GM21423 (cell line): ENCODE results near the gene PCYT2.

Source experiments
- ATAC-seq: cut with Tn5 transposase; IDR thresholded peaks from one replicate; pipeline ENCODE4 v1.9.1; 2021; ENCODE audit warnings: mild to moderate bottlenecking, moderate library complexity; ENCODE audit not compliant: unreplicated experiment

The PCYT2 gene

DNA sequence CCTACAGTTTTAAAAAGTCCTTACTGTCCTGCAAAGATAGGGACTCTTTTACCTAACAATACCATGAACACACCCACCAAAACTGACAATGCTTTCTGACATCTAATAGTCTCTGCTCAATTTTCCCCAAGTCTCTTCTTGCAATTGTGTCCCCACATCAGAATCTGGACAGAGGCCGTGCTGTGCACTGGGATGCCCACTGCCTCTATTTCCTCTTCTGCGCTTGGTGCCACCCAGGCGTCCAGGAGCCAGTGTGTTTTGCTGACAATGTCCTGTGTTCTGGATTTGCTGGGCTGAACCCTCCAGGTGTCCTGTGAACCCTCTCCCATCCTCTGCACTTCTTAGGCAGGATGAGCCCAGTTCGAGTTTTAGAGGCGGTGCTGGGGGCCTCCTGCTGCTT, 33.6 kb downstream of the PCYT2 start:
- no peak for ATAC-seq

DNA sequence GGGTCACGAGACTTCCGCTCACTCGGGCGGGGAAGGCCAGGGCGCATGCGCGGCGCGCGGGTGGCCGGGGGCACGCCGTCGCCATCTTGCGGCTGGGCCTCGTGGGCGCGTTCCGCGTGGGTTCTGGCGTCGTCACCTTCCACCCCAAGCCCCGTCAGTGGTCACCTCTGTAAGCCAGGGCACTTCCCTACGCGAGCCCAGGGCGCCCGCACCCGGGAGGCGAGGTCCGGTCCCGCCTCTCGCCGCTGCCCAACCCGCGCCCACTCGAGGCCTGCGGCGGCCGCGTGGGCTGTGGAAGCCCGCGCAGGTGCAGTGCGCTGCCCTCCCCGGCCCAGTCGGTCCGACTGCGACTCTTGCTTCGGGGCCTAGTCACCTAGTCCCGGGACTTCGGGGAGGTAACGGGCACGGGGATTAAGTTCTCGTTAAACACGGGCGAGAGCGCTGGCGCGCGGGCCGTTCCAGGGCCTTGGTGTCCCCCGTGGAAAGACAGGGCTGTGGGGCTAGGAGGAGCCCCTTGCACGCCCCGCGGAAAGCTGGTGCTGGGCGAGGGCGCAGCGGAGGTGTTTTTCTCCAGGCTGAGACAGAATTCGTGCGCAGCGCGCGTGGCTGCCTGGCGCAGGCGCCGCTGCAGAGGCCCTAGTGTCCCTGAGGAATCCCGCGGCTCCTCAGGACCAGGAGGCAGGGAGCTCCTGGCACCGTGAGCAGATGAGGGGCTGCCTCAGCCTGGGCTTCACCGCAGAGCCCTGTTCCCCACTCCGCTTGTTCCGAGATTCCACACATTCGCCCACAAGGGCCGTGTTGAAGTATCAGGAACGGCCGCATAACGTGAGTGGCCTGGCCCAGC, 39.6 kb downstream of the PCYT2 start:
- peak; percentile 52 for ATAC-seq

DNA sequence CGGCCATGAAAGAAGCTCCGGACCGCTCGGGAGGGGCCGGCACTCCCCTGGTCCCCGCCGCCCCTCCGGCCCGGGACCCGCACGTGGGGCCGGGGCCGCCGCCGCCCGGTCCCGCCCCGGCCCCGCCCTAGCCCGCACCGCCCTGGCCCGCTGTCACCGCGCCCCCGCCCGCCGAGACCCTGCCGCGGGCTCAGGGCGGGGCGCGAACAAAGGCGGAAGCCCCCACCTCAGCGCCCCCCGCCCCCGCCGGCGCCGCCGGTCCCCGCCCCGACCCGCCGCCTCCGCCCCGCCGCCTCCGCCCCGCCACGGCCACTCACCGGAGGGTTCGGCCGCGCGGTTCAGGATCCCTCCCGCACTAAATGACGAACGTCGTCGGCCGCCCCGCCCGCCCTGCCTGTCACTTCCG, 40.2 kb downstream of the PCYT2 start, which contains the start of gene ARHGDIA:
TSS of gene ARHGDIA (minus strand) at position 357 of the 406 bp plus-strand sequence. CDS start 1,407 bp downstream, outside the sequence.
- peak; percentile 6 for ATAC-seq

DNA sequence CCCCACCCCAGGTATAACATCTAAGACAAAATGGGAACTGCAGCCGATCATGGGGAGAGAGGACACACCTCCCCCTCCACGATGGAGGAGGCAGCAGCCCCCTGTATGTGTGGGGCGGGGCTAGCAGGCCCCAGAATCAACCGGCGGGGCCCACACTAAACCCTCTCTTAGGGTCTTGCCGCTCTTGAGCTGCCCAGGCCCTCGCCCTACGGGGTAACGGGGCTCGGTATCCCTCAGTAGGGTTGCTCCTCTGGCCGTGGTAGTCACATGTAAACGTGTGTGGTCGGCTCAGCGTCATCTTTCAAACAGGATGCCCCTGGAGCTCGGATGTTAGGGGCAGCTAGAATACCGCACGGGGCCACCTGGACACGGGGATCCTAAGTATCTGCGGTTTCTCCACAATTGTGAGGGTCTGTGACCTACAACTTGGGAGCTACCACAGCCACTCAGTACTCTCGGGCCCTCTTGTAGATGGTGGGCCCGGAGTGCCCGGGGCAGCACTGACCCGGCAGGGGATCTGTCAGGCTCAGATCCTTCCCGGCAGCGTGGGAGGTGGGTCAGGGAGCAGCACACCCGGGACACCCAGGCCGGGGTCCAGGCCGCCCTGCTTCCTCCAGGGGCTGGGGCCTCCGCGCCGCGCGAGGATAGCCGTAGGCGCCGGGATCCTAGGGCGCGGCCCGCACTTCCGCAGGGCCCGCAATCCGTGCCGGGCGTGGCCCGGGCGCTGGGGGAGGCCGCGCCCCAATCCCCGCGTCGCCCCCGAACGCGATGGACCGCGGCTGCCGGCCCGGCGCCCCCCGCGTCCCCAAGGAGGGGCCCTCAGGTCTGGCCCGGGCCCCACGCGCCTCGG, 40.8 kb downstream of the PCYT2 start:
- ATAC-seq: no peak

DNA sequence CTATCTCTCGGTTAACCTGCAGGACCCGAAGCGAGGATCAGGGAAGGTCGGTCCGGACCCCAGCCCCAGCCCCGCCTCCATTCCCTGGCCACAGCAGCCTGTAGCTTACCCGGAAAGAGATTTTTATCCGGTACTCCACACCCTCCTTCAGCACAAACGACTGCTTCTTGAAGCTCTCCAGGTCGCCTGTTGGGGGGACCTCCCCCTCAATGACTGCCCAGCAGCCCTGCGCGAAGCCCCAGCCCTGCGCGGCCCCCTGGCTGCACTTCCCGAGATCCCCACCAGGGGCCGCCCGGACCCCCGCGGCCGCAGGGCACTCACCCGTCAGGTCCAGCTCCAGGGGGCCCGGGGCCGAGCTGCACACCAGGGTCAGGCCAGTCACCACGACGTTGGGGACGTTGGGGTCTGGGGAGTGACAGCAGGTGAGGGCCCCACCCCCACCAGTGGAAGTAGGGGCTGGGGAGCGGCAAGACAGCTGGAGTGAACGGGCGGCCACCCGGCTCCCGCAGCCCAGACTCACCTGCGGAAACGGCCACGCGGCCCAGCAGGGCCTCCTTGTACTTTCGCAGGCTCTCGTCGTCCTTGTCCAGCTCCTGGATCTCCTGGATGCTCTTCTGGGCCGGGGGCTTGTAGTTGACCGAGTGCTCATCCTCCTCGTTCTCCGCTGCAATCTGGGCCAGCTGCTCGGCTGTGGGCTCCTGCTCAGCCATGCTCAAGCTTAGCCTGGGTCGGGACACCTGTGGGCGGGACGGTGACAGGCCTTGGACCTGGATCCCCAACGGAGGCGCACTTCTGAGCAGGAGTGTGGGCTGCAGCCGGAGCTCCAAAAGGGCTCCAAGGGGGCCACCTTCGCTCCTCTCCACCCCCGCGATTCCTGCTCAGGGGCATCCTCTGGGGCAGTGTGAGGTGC, 41.7 kb downstream of the PCYT2 start:
- ATAC-seq: no peak

DNA sequence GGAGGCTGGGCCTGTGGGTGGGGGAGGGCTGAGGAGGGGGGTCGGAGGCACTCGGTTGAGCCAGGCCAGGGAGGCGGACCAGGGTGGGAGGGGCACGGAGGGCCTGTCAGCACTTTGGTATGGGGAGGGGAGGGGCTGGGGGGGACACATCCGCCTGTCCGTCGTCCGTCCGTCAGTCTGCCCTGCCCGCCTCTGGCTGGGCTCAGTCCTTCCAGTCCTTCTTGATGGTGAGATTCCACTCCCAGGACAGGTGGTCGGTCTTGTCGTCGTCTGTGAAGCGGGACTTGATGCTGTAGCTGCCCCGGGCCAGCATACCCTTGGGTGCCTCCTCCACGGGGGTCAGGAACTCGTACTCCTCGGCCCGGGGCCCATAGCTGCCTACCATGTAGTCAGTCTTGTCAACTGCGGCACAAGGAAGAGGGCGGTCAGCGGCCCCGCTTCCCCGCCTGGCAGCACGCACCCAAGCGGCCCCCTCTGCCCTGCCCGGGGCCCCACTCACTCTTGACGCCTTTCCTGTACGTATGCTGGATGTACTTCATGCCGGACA, 42.5 kb downstream of the PCYT2 start:
- ATAC-seq: no peak

DNA sequence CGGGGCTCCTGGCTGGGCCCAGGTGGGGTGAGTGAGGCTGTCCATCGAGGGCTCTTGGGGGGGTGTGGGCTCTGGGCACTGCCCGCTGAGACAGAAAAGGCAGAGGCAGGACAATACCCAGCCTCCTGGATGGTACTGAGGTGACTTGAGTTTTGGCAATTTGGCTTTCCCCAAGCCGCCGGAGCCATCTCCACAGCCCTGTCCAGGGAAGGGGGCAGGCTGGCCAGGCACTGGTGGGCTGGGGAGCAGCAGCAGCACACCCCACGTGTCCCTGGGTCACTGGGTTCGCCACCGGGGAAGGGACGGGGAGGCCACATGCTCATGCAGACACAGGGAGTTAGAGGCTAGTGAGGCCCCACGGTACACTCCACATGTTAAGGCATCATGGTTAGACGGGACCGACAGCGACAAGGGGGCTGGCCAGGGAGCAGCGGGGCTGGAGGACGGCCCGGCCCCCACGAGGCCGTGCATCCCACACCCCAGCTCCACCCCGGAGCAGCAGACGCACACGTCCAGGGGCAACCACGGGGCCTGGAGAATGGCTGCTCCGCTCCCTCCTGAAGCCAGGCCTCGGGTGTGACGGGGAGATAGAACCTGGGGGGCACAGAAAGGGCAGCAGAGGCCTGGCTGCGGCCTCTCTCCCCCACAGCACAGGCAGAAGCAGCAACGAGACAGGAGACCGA, 43.1 kb downstream of the PCYT2 start:
- ATAC-seq: no peak

DNA sequence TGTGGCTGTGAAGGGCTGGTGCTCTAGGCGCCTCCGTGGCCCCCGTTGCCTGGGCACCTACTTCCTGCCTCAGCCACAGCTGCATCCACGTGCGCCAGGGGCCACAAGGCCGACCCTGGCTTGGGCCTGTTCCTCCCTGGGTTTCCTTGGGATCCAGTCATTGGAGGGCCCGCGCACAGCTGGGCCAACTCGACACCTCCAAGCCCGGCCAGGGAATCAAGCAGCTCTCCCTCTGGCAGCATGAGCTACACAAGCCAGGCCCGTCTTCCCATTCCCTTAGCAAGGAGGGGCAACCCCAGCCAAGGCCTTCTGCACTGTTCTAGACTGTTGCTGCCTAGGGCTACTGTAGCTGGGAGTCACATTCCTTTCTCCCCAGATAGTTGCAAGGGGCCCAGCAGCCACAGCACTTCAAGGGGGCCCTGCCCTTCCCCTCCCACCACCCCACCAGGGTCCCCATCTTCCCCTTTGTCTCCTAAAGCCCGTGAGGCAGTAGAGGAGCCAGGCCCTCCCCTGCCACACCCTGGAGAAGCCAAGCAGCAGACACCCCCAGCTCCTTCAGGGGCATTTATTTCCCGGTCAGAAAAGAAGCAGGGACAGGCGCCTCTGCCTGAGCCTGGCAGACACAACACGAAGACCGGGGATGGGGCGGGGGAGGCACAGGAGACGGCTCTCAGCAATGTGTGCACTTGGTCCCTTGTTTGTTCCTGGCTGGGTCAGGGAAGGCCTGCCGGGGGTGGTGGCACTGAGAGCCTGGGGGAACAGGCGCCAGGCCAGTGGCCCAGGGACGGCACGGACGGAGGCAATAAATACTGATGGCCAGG, 43.8 kb downstream of the PCYT2 start:
- ATAC-seq: no peak

DNA sequence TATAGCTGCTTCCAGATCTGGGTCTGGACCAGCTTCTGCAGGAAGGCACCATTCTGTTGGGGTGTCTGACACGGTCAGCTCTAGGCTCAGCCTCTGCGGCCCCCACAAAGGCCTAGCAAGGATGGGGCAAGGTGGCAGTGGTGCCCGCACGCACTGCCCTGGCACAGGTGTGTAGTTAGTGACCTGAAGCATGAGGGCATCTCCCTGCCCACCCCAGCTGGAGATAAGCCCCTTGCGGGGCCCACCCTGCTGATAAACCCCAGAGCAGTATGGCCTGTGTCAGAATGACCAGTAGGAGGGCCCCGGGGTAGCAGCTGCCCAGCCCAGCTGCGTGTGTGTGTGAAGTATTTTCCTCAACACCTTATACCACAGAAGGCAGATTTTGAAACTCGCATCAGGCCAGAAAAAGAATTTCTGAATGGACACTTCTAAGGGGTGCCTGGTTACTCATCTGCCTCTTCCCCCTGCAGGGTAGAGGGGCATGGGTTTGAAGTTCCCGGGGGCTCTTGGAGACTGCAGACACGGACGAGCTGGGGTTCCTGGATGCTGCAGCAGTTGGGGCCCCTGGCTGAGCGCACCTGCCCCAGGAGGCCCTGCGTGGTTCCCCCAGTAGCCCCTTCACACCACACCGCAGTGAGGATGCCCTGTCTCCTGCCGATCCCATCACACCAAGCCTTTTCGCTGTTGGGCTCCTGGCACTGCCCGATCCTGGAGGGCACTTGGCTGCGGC, 44.6 kb downstream of the PCYT2 start:
- ATAC-seq: no peak

DNA sequence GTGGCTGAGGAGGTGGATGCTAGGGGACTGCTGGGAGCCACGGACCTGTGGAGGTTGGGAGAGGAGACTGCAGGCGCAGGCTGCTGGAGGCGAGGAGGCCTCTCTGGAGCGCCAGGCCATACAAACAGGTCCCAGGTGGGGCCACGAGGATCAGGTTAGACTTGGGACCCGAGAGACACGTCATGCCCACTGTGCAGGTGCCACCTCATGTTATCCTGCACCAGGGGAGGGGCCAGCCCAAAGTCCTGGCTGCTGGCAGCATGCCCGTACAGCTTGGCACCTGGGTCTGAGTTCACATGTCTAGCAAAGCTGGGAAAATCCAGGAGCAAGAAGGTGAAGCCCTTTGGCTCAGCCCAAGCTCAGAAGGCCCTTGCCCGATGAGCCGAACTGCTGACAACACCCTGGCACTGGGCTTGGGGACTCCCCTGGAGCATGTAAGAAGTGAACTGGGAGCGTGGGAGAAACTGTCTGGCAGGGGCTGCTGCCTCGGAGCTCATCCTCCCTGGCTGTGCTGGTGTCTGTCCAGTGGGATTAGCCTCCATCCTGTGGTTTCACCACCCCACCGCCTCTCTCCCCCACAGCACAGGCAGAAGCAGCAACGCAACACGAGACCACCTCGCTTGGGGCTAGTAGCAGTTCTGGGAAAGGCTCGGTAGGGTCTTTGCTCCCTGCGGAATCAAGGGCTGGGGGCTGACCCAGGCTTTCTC, 45.3 kb downstream of the PCYT2 start:
- ATAC-seq: no peak

DNA sequence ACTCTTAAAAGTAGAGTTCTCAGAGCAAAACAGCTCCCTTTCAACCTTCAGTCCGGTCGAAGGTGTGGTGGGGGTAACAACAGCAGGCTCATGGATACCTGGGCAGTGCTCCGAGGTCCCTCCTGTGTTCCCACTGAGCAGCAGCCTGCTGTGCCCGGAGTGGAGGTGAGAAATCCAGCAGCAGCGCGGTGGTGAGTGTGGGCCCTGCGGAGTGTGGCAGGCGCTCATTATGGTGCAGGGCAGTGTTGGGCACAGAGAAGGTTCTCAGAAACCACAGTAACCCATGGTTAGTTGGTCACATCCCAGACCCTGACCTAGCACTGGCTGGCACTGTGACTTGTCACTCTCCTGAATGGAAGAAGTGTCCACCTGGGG, 45.9 kb downstream of the PCYT2 start:
- ATAC-seq: no peak

DNA sequence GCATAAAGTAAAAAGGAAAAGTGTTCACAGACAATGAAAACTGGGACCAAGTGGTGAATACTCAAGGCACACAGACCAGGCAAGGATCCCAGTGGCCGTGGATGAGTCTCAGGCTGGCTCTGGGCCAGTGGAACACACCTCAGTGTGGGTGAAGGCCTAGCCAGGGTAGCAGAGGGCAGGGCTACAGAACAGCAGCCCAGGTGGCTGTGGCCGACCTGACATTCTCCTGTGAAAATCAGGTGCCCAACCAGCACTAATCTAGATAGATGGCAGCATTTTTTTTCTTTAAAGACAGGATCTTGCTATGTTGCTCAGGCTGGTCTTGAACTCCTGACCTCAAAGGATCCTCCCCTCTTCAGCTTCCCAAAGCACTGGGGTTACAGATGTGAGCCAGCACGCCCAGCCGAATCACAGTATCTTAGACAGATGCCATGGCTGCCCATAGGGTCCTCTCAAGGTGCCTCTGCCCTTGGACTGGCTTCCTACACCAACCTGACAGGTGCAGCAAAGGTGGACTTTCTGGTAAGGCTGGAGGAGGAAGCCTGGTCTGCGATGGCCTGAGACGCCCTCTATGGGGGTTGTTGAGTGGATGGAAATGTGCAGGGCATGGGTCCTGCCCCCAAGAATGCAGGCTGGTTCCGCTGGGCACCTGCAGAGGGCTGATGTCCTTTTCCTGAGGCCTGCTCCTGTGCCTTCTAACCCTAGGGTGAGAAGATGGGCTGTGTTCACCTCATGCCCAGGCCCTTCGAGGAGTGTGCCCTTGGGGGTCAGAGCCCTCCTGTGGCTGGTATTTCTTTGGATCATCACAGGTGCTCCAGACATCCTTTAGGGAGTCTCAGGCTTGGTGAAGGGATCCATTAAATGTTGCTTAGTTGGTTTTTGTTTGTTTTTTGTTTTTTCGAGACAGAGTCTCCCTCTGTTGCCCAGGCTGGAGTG, 47.1 kb downstream of the PCYT2 start:
- ATAC-seq: no peak

DNA sequence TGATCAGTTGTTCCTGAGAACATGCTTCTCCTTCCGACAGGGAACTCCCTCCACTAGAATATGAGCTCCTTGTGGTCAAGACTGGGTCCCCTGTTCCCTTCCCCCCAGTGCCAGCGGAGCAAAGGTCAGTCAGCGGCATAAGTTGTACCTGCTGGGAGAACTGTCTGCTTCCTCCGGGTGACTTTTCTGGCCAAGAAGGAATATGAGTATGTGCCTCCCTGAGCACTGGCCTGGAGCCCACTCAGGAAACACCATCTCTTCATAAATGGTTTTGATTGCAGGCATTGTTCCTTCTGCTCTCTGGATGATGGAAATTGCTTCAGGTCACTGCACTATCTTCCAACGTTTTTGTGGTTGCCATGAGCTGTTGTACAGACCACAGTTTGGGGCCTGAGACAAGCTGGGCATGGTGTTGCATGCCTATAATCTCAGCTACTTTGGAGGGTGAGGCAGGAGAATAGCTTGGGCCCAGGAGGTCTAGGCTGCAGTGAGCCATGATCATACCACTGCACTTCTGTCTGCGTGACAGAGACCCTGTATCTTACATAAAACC, 48.0 kb downstream of the PCYT2 start:
- no peak for ATAC-seq

DNA sequence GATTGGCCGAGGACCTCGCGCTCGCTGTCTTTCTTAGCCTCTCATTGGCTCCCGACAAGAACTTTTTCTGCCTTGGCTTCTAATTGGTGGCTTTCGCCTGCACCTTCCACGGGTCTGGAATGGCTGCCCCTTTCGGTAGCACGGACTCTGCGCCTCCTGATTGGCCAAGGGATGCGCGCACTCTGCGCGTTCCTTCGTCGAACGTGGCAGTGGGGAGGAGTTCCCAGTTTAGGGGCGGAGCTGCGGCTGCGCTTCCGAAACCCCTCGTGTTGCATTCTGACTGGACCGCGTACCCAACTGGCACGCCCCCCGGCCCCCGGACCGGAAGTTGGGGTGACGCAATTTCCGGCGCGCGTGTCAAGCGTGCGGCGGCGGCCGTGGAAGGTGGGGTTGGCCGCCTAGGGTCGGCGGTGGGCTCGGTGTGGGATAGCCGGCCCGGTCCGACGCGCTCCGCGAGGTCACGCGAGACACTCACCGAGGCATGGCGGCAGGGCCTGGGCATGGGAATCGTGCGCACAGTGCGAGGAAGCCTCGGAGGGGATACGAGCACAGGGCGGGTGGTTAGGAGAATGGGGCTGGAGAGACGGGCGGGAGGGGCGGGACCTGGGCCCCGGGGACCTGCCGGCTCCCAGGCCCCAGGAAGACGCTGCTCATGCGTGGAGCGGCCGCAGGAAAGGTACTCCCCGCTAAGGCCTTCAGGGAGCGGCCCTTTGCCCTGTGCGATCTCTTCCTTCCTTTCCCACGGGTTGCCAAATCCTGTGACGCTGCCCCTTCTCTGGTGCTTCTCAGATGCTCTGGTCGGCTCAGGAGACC, 50.2 kb downstream of the PCYT2 start:
- ATAC-seq: peak; percentile 78

DNA sequence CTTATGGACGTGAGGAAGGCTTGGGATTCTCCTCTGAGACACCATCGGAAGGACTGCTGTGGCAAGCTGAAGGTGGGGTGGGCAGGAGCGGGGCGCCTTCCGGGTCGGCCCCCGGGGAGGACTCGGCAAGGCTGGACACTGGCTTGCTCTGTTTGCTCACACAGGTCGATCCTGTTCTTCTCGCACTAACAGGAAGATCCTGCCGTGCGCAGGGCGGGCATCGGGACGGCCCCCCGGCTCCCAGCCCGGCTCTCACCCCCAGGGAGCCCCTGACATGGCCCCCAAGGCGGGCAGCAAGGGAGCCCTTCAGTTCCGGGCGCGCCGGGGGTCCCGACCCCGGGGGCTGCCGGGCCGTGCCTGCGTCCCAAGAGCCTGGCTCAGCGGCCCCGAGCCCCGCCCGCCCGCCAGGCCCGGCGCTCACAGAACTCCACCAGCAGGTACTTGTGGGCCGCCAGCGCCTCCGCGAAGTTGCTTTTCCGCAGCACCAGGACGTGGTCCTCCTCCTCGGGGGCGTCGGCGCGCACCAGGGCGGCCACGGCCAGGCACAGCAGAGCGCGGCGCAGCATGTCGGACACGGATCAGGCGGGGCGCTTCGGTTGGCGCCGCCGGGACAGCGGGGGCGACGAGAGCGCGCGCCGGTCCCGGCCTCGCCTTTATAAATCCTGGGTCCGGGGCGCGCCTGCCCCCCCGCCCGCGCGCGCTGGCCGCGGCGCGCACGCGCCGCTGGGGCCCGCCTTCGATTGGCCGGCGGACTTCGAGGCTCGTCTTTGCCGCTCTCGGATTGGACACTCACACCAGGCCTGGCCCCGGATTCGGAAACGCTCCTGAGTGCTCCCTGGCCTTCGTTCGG, 51.1 kb downstream of the PCYT2 start, which contains the start of gene P4HB:
TSS of gene P4HB (minus strand) at position 630 of the 850 bp plus-strand sequence. CDS start at position 566, 64 bp downstream.
- ATAC-seq: no peak
